Stimulated activated CD8-positive, alpha-beta memory T cell treated with anti-CD3 and anti-CD28 coated beads, Interleukin-15, amount 100 ng/mL, for 24 hours (primary cell): ENCODE measurements around the gene FAHD1.
"Not testable (repeated sequence)": the region's sequence is repeated elsewhere in the genome, so short reads cannot be mapped to it uniquely, and the experiment has no call there.

Experiments
- DNase-seq: peaks from one replicate; pipeline ENCODE4 v3.0.0-alpha.2; 2020; ENCODE audit warnings: low read depth

Gene FAHD1

GRCh38 chr16:1789643-1790045 is 37.4 kb upstream of the FAHD1 start:
- DNase-seq = no peak

DNA sequence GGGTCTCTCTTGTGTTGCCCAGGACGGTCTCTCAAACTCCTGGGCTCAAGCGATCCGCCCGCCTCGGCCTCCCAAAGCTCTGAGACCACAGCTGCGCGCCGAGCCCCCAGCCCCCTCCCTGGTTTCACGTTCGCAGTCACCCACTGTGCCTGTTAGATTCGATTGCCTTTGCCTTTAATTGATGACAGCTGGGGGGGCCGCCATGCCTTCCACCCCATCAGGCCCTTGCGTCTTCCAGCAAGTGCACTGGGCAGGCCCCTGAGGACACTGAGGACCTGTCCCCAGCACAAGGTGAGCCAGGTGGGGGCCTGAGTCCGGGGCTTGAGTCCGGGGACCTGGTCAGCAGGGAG is 36.8 kb upstream of the FAHD1 start:
- DNase-seq = no peak

- DNase-seq = no peak
These were observed 36.3 kb upstream of the FAHD1 start for GRCh38 chr16:1790611-1791255.

DNA sequence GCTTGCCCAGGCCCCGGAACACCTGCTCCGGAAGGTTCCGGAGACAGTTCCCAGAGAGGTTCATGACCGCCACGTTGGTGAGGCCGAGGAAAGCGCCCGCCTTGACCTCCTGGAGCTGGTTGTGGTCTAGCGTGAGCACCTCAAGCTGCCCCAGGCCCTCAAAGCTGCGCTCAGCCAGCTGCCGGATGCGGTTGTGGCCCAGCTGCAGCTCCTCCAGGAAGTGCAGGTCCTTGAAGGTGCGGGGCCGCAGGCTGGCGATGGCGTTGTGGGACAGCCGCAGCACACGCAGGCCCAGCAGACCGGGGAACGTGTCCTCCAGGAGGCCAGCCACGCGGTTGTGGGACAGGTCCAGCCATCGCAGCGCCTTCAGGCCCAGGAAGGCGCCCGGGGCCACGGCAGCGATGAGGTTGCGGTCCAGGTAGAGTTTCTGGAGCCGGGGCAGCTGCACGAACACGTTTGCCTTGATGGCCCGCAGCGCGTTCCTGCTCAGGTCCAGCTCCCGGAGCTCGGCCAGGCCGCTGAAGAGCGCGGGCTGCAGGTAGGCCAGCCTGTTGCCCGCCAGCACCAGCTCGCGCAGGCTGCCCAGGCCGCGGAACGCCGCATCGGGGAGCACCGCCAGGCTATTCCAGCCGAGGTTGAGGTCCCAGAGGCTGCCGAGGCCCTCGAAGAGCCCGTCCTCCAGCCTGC is 35.6 kb upstream of the FAHD1 start:
- no peak for DNase-seq

- no peak for DNase-seq
These were observed 34.8 kb upstream of the FAHD1 start for GRCh38 chr16:1791943-1792812.

DNA sequence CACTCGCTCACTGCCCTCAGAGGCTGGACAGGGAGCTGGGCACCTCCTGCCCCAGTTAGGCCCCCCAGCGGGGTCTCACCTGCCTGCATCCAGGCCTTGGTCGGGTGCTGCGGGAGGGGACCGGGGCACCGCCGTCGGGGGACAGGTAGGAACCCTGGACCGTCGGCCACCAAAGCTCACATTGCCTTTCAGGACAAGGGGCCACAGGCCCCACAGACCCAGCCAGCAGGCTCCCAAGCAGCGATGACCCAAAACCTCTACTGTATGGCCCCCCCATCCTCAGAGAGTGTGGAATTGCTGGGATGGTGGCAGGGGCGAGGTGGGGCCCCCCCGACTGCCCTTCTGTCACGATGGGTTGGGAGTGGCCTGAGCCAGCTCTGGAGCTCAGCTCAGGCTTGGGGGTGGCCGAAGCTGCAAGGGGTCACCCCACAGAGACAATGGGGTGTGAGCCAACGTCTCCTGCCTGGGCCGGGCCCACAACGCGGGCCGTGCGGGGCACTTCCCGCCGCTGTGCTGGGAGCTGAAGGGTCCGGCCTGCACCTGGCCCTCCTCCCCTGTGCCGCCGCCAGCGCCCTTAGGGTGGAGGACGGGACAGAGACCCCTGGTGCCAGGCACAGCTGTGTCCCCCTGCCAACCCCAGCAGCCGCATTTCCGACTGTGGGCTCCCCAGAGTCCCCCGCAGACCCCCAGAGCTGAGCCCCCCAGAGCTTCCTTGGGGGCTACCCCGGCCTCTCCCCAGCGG is 34.0 kb upstream of the FAHD1 start:
- no peak for DNase-seq

- DNase-seq = no peak
These were observed 33.3 kb upstream of the FAHD1 start, which contains the start of gene IGFALS for GRCh38 chr16:1793578-1794220. Gene IGFALS, minus strand, starts transcription at chr16:1793705. Its CDS starts 53 bp downstream, at chr16:1793652.

GRCh38 chr16:1794221-1794871 is 32.7 kb upstream of the FAHD1 start:
- no peak for DNase-seq

- DNase-seq = no peak
These were observed 31.9 kb upstream of the FAHD1 start for GRCh38 chr16:1794908-1795666.

DNA sequence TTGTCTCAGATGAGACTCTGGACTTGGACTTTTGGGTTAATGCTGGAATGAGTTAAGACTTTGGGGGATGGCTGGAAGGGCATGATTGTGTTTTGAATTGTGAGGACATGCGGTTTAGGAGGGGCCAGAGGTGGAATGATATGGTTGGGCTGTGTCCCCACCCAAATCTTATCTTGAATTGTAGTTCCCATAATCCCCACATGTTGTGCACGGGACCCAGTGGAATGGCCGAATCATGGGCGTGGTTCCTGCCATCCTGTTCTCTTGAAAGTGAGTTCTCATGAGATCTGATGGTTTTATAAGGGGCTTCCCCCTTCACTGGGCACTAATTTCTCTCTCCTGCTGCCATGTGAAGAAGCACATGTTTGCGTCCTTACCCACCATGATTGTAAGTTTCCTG is 27.7 kb upstream of the FAHD1 start:
- not testable (repeated sequence) for DNase-seq

- DNase-seq = no peak
These were observed 26.3 kb upstream of the FAHD1 start for GRCh38 chr16:1800701-1801100.

GRCh38 chr16:1807626-1808025 is 19.4 kb upstream of the FAHD1 start:
- DNase-seq = no peak

DNA sequence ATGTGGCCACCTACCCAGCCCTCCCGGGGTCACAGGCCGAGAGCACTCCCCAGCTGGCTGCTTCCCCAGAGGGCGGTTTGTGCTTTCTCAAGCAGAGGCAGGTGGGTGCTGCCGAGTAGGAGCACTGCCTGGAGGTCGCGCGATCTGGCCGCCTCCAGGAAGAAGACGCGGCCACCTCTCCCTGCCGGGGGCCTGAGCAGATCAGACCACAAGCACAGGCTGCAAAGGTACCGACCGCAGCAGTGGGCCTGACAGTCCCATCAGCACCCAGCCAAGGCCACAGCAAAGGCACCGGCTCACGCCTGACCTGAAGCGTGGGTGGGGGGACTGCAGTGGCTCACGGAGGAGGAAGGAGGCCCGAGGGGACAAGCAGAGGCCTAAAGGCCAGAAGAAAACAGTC is 18.3 kb upstream of the FAHD1 start:
- no peak for DNase-seq

DNA sequence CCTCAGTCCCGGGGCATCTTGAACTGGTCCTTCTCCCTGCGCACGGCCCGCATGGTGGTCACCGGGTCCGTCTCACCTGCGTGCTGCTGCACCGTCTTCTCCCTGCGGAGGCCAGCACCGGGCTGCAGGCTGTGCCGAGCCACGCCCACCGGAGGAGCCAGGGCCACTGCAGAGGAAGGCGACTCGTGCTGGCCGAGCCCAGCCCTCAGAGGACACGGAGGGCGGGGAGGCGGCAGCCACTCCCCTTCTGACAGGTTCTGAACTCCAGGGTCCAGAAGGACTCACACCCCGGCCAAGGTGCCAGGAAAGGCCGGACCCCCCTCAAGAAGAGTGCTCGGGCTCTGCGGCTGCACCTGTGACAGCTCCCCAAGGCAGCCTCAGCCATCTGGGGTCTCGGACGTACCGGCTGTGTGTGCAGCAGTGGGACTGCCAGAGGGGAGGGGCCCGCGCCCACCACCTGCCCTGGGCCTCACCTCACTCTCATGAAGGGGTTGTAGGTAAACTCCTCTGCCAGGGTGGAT is 17.7 kb upstream of the FAHD1 start:
- no peak for DNase-seq

DNA sequence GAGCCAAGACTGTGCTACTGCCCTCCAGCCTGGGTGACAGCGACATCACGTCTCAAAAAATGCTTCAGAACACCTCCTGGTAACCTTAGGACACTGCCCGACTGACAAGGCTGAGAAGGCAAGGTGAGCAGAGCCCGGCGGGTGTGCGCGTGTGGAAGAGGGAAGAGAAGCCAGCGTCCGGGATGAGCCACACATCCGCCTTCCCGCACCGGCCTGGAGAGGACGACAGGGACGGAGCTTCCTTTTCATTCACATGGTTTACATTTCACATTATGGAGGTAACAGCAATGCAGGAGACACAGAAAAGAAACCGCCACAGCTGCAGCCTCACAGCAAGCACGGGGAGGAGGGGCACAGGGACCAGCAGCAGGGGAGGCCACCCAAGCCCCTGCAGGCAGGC is 16.9 kb upstream of the FAHD1 start:
- DNase-seq = no peak

DNA sequence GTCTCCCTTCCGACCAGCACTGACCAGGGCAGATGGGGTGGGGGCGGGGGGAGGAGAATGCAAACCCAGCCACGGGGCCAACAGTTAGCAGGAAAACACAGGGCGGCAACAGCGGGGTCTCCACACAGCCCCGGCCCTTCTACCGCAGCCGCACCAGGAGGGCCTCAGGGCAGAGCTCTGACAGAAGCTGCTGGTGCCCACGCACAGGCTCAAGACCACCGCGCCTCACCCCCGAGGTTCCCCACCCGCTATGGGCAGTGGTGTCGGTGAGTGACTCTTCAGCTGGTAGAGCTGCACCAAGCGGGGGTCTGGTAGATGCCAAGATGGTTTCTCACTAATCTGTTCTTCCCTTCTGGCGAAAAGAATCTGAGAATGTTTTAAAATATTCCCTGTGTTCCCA is 16.5 kb upstream of the FAHD1 start:
- DNase-seq = no peak

GRCh38 chr16:1812732-1813163 is 14.3 kb upstream of the FAHD1 start:
- no peak for DNase-seq

DNA sequence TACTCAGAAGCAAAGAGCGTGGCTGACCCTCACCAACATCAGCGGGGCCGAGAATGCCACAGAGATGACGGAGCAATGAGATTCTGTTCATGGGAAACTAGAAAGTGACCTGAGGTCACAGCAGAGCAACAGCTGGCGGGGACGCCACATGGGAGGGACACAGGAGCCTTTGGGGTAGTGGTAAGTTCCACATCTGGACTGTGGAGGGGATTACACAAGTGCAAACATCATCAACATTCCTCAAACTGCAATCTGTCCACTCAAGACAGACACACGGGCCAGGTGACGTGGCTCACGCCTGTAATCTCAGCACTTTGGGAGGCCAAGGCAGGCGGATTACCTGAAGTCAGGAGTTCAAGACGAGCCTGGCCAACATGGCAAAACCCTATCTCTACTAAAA is 11.5 kb upstream of the FAHD1 start:
- no peak for DNase-seq

DNA sequence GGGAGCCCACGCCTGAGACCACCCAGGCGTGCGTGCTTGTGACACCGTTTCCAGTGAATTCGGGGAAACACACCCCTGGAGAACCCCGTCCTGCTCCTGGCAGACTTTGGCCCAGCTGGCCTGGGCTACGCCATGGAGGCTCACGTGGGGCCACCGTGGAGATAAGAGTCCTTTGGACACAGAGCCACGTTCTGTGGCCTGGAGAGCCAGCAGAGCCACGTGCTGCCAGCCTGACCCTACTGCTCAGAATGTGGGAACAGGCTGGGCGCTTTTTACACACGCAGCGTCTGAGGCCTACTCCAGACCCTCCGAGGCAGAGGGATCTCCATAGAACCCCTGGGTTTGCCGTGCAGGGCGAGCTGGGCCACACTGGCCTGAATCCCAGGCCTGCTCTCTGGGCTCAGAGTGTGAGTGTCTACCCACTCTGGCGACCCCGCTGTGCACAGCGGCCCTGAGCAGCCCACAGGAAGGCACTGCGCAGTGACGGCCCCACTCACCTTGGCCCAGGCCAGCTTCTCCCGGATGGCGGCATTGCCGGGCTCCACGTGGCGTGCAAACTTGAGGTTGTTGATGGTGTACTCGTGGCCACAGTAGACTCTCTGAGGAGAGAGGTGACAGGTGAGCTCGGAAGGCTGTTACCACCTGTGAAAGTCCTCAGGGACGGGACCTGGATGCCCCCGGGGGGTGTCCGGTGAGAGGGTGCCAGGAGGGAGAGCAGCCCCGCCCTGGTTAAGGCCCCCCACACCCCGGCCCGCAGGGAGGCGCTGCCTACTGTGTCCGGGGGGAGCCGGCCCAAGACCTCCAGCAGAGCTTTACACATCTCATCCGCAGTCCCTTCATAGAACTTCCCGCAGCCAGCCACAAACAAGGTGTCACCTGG is 10.4 kb upstream of the FAHD1 start:
- DNase-seq = no peak
